Kidney (tissue), 14 donors: Measurements from ENCODE around the gene SVIL. TPM values are rescaled to one million over a fixed set of nuclear protein-coding genes. Genes with fewer than 3 reads are reported as not detected.

ENCODE experiments used
- DNase-seq, 5 donors: peaks; one replicate each; pipeline ENCODE4 v3.0.0-alpha.2; 2013 to 2020
- FAIRE-seq: peaks from 2 replicates; lab custom pipeline; 2012; peaks lifted over from hg19 to GRCh38; lab: Jason Lieb, UNC
- H3K27ac ChIP-seq, 2 donors: one replicate each; pipeline ENCODE4 v1.7.0; 2013; ENCODE audit warnings: low read depth in 2 of 2, low read length in 2 of 2, inconsistent platforms in 1 of 2
- H3K27me3 ChIP-seq: one replicate; pipeline ENCODE4 v1.7.1; 2013; ENCODE audit warnings: low read length, inconsistent platforms; ENCODE audit not compliant: control insufficient read depth, insufficient read depth
- H3K36me3 ChIP-seq, 3 donors: one replicate each; pipeline versions ENCODE4 v1.7.0 to v1.7.1; 2013; ENCODE audit warnings: low read length in 3 of 3, control low read depth in 1 of 3, inconsistent platforms in 1 of 3; ENCODE audit not compliant: insufficient read depth in 3 of 3, control insufficient read depth in 2 of 3
- H3K4me1 ChIP-seq, 3 donors: one replicate each; pipeline versions ENCODE4 v1.7.0 to v1.7.1; 2013; ENCODE audit warnings: low read length in 3 of 3, inconsistent platforms in 1 of 3, low read depth in 1 of 3; ENCODE audit not compliant: control insufficient read depth in 2 of 3, insufficient read depth in 2 of 3
- H3K4me3 ChIP-seq, 3 donors: one replicate each; pipeline versions ENCODE4 v1.7.0 to v1.8.1; 2013; ENCODE audit warnings: low read length in 3 of 3, control low read depth in 1 of 3, inconsistent platforms in 1 of 3
- H3K9ac ChIP-seq, 3 donors: one replicate each; pipeline versions ENCODE4 v1.7.0 to v1.7.1; 2013; ENCODE audit warnings: low read length in 3 of 3, control low read depth in 1 of 3, inconsistent platforms in 1 of 3
- H3K9me3 ChIP-seq, 3 donors: one replicate each; pipeline versions ENCODE4 v1.7.0 to v1.7.1; 2013; ENCODE audit warnings: low read length in 3 of 3, control low read depth in 1 of 3, inconsistent platforms in 1 of 3; ENCODE audit not compliant: control insufficient read depth in 2 of 3, insufficient read depth in 1 of 3
- CTCF ChIP-seq: IDR thresholded peaks from 3 replicates; pipeline ENCODE4 v1.5.1; 2012; ENCODE audit warnings: mild to moderate bottlenecking, moderate library complexity, borderline replicate concordance; ENCODE audit not compliant: insufficient read depth; ENCODE audit errors: extremely low read depth
- intact Hi-C: fragments of 100-400 bp; cut with DNase I; formaldehyde crosslinking; loops from one replicate; pipeline ENCODE4 v1.11.1; 2022
- polyA plus RNA-seq: library from polyadenylated mRNA; stranded (reverse); fragments of 350-450 nt; fragmentation: Illumina TruSeq; extraction: RNeasy Lipid Tissue Mini Kit (QIAGEN cat#74804); gene quantifications from one replicate; pipeline ENCODE4 v1.2.3, GENCODE V29; 2014; ENCODE audit warnings: low read depth, low replicate concordance; ENCODE audit not compliant: insufficient read depth
- total RNA-seq: library from RNA; stranded (reverse); fragmentation: NEBNext Ultra II Directional; extraction: Animal tissue kit (Norgen Biotek cat#: 25700); gene quantifications from one replicate; pipeline ENCODE4 v1.2.1, GENCODE V29; 2021
- donor health status: control.
- donor health status: control.
- donor health status: control.
- donor health status: control.
- donor health status: control.
- donor health status: DM: yes; HTN: yes; CAD: no.
- donor health status: Normal renal cell carcinoma (clear cell type).

The SVIL gene
- total and polyA plus RNA-seq, 2 donors from 2014 or later = 7.4 to 94.4 TPM

- Histone ChIP-seq H3K4me1 (peaks cover 0 to 3% (median 2%) of the 10 kb centered on the region in 3 donors), H3K27me3 (no peaks in the 10 kb centered on the region), H3K36me3 (peaks cover 0 to under 1% (median 0%) of the 10 kb centered on the region in 3 donors), H3K9me3 (no peaks in the 10 kb centered on the region), H3K9ac (no peak overlapping the region), H3K4me3 (no peak overlapping the region), H3K27ac (no peak overlapping the region)
- intact Hi-C loops = no loop called here
- DNase-seq = no peak
- TF ChIP-seq CTCF = no peak
- no peak for FAIRE-seq
These were observed 17.4 kb upstream of the SVIL start for GRCh38 chr10:29652192-29652591.

GRCh38 chr10:29651767-29652166, 17.0 kb upstream of the SVIL start:
- FAIRE-seq (no peak), DNase-seq (no peak)
- TF ChIP-seq CTCF = no peak
- intact Hi-C loops = no loop called here
- Histone ChIP-seq H3K4me3 (no peak overlapping the region), H3K9ac (no peak overlapping the region), H3K27me3 (no peaks in the 10 kb centered on the region), H3K9me3 (no peaks in the 10 kb centered on the region), H3K36me3 (no peaks in the 10 kb centered on the region), H3K27ac (no peak overlapping the region), H3K4me1 (peaks cover 0 to 5% (median 3%) of the 10 kb centered on the region in 3 donors)

- no peak for TF ChIP-seq CTCF
- intact Hi-C loops = no loop called here
- no peak for FAIRE-seq
- H3K4me1 ChIP-seq = peaks cover 0 to 6% (median 3%) of the 10 kb centered on the region in 3 donors
- no peak overlapping the region for H3K27ac ChIP-seq
- H3K36me3 ChIP-seq = no peaks in the 10 kb centered on the region
- H3K9ac ChIP-seq = no peak overlapping the region
- DNase-seq = no peak
- no peak overlapping the region for H3K4me3 ChIP-seq
- H3K27me3 ChIP-seq = no peaks in the 10 kb centered on the region
- H3K9me3 ChIP-seq = no peaks in the 10 kb centered on the region
These were observed 15.8 kb upstream of the SVIL start for GRCh38 chr10:29650552-29650944.
